ENCODE data around the gene MRTFB.

MRTFB gene

GRCh38 chr16:14223632-14224031 lies 152.5 kb downstream of the MRTFB start:
- DNase-seq (ENCODE audit: low read depth in 2 of 3, low spot score in 2 of 3) = no peak

GRCh38 chr16:14225457-14225856 lies 154.3 kb downstream of the MRTFB start:
- no peak for DNase-seq (ENCODE audit: low read depth in 2 of 3, low spot score in 2 of 3)

- no peak for DNase-seq (ENCODE audit: low read depth in 2 of 3, low spot score in 2 of 3)
These were observed 161.2 kb downstream of the MRTFB start for GRCh38 chr16:14232106-14232864.

GRCh38 chr16:14236401-14236800 lies 165.3 kb downstream of the MRTFB start:
- DNase-seq (ENCODE audit: low read depth in 2 of 3, low spot score in 2 of 3) = no peak

GRCh38 chr16:14238756-14239155 lies 167.6 kb downstream of the MRTFB start:
- no peak for DNase-seq (ENCODE audit: low read depth in 2 of 3, low spot score in 2 of 3)

- DNase-seq (ENCODE audit: low read depth in 2 of 3, low spot score in 2 of 3) = no peak
These were observed 168.7 kb downstream of the MRTFB start for GRCh38 chr16:14239791-14240190.

GRCh38 chr16:14240219-14240843 lies 169.2 kb downstream of the MRTFB start:
- DNase-seq (ENCODE audit: low read depth in 2 of 3, low spot score in 2 of 3) = no peak

- DNase-seq (ENCODE audit: low read depth in 2 of 3, low spot score in 2 of 3) = no peak
These were observed 169.8 kb downstream of the MRTFB start for GRCh38 chr16:14240964-14241363.

GRCh38 chr16:14241631-14242030 lies 170.5 kb downstream of the MRTFB start:
- no peak for DNase-seq (ENCODE audit: low read depth in 2 of 3, low spot score in 2 of 3)

GRCh38 chr16:14242769-14243168 lies 171.7 kb downstream of the MRTFB start:
- no peak for DNase-seq (ENCODE audit: low read depth in 2 of 3, low spot score in 2 of 3)

GRCh38 chr16:14244196-14245010 lies 173.3 kb downstream of the MRTFB start:
- DNase-seq (ENCODE audit: low read depth in 2 of 3, low spot score in 2 of 3) = no peak

- no peak for DNase-seq (ENCODE audit: low read depth in 2 of 3, low spot score in 2 of 3)
These were observed 177.7 kb downstream of the MRTFB start for GRCh38 chr16:14248791-14249190.

- no peak for DNase-seq (ENCODE audit: low read depth in 2 of 3, low spot score in 2 of 3)
These were observed 178.3 kb downstream of the MRTFB start for GRCh38 chr16:14249291-14250032.

GRCh38 chr16:14251419-14251818 lies 180.3 kb downstream of the MRTFB start:
- DNase-seq (ENCODE audit: low read depth in 2 of 3, low spot score in 2 of 3) = no peak

- no peak for DNase-seq (ENCODE audit: low read depth in 2 of 3, low spot score in 2 of 3)
These were observed 181.7 kb downstream of the MRTFB start for GRCh38 chr16:14252860-14253259.

GRCh38 chr16:14263011-14263410 lies 191.9 kb downstream of the MRTFB start:
- DNase-seq (ENCODE audit: low read depth in 2 of 3, low spot score in 2 of 3) = no peak

- no peak for DNase-seq (ENCODE audit: low read depth in 2 of 3, low spot score in 2 of 3)
These were observed 192.7 kb downstream of the MRTFB start for GRCh38 chr16:14263769-14264168.

- DNase-seq (ENCODE audit: low read depth in 2 of 3, low spot score in 2 of 3) = no peak
These were observed 193.3 kb downstream of the MRTFB start for GRCh38 chr16:14264327-14264943.

GRCh38 chr16:14268073-14268472 lies 197.0 kb downstream of the MRTFB start:
- no peak for DNase-seq (ENCODE audit: low read depth in 2 of 3, low spot score in 2 of 3)

- no peak for DNase-seq (ENCODE audit: low read depth in 2 of 3, low spot score in 2 of 3)
These were observed 204.8 kb downstream of the MRTFB start for GRCh38 chr16:14275934-14276333.

- DNase-seq (ENCODE audit: low read depth in 2 of 3, low spot score in 2 of 3) = no peak
These were observed 207.6 kb downstream of the MRTFB start for GRCh38 chr16:14278749-14279148.

Measured in activated CD8-positive, alpha-beta memory T cell treated with anti-CD3 and anti-CD28 coated beads for 48 hours (primary cell).